NCI-H526 treated with DMSO at 0.1 percent for 48 hours (cell line): ENCODE measurements around the gene TOR2A.
"Not testable (repeated sequence)": the region's sequence is repeated elsewhere in the genome, so short reads cannot be mapped to it uniquely, and the experiment has no call there.

ENCODE experiments used
- DNase-seq: peaks from one replicate; lab custom pipeline; 2025; lab: John Stamatoyannopoulos, UW

TOR2A gene

DNA sequence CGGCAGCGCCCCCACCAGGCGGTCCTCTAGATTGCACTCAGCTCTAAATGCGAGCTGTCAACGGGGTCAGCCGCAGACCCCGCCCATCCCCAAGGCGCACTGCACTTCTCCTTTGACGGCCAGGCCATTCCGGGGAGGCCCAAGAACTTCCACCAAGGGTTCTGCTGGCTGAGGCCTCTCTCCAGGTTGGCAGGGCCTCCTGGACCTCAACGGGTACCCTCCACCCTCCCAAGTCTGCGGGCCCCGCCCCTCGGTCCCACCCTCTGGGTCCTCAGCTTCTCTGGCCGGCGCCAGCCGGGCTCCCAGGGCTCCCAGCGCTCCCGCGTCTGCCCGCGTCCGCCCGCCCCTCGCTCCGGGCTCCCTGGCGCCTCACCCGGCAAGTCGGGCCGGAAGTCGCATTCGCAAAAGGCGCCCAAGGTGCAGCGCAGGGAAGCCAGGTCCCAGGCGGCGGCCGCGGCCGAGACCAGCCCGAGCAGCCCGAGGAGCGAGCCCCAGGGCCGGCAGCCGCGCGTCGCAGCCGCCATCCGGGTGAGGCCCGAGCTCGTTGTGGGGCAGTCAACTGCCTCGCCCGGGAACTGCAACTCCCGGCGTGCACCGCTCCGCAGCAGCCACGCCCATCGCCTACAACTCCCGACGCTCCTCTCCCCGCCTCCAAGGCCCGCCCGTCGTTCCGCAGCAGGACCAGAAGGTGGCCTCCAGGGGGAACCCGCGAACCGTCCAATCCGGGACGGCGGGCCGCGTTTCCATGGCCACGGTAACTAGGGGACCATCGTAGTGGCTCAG lies at the start of gene TOR2A:
Gene TOR2A (minus strand): TSS at position 548 of the 783 bp plus-strand sequence. CDS start 24 bp downstream, at position 524.
- peak; percentile 79 for DNase-seq

DNA sequence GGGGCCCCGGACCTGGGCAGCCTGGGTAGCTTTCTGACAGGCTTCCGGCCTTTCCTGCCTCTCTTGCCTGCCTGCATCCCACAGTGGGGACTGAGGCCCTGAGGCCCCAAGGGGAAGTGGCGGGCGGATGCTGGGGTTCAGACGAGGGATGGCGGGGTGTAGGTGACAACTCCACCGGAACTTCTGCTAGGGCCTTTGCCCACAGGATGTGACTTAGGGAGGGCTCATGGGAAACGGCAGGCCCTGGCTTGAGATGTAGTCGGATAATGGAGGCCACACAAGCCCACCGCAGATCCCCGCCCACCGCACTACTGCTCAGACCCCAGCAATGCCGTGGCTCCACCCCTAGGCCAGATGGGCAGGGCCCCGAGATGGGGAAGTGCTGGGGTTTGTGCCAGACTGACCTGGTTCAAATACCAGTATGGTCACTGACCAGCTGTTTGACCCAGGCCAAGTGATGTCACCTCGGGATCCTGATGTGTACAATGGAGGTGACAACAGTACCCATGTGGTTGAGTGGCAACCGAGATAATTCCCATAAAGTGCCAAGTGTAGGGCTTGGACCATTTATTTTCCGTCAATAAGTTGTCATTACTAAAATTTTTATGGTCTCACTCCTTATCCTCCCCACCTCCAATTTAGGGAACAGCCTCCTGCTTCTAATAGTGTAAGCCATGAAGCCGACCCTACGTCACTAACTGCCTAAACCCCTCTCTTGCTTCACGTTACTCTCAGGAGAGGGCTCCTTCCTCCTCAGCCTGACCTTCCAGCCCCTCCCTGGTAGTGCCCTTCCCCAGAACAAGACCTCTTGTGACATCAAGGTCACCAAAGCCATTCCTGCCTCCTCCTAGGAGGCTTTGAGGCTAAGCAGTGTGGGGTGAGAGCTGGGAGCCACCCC lies 48.3 kb upstream of the TOR2A start:
- DNase-seq, result no peak

DNA sequence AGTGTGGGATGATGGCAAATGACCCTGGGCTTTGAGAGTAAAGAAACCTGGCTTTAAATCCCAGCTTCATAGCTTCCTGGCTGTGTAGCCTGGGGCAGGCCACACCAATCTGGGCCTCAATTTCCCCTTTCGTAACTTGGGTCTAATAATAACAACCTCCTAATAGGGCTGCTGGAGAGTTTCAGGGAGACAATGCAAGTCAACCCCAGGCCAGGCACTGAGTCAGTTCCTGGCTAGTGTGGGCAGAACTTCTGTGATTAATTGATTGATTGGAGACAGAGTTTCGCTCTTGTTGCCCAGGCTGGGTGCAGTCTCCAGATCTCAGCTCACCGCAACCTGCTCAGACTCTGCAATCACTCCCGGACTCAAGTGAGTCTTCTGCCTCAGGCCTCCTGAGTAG lies 46.7 kb upstream of the TOR2A start:
- DNase-seq, result no peak

DNA sequence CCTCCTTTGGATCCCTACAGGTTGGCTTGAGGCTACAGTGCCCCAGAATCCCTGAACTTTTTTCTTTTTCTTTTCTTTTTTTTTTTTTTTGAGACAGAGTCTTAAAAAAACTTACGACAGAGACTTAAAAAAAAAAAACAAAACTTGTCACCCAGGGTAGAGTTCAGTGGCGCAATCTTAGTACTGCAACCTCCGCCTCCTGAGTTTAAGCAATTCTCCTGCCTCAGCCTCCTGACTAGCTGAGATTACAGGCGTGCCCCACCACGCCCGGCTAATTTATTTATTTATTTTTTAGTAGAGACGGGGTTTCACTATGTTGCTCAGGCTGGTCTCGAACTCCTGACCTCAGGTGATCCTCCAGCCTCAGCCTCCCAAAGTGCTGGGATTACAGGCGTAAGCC lies 45.8 kb upstream of the TOR2A start:
- not testable (repeated sequence) for DNase-seq

DNA sequence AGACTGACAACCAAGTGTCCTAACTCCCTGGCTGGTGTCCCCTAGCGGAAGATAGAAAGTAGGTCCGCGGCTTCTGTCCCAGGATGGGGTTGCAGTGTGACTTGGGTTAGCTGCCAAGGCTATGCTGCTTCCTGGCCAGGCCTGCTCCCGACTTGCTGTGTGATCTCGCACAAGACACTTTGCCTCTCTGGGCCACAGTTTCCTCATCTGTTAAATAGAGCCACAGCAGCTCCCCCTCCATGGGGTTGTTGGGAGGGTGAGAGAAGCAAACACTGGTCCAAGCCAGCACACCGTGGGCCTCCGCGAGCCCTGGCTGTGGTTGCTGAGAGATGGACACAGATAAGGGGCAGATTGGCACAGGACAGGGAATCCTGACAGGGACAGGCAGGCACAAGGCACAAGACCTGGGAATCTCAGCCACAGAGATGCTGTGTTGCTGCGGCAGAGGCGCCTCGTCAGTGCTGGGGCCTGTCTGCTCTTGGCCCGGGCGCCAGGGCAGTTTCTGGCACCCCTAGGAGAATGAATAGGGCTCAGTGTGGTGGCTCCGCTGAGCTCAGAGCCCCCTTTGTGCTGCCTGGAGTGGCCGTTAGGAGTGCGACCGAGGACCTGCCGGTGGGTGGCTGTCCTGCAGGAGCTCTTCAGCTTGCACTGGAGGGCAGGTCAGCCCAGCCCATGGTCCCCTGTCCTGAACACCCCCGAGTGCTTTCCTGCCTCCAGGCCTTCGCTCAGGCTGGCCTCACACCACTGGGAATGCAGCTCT lies 45.2 kb upstream of the TOR2A start:
- no peak for DNase-seq

DNA sequence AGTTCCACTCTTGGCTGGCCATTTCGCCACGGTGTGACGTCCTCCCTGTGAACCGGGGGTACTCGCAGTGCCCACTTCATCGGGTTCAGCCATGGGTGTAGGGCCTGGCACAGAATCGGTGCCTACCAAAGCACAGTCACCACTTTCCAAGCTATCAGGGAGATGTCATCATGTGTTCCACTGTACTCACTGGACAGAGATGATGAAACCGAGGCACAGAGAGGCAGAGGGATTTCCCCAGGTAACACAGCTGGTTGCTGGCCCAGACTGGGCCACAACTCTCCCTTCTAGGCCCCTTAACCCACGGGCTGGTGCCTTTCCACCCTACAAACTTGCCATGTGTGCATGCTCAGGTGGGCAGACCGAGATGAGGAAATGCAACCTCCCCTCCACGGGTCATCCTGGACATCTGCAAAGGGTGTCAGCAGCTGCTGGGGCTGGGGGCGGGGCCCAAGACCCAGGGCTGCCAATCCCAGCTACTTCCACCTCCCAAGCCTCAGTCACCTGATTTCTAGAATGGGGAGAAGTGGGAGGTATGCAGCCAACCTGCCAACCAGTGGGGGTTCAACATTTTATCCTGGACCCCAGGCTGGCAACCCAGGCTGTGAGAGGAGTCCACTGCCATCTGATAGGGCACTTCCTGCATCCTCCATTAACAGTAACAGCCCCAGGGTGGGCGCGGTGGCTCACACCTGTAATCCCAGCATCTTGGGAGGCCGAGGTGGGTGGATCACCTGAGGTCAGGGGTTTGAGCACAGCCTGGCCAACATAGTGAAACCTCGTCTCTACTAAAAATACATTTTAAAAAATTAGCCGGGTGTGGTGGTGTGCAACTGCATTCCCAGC lies 44.3 kb upstream of the TOR2A start:
- no peak for DNase-seq

DNA sequence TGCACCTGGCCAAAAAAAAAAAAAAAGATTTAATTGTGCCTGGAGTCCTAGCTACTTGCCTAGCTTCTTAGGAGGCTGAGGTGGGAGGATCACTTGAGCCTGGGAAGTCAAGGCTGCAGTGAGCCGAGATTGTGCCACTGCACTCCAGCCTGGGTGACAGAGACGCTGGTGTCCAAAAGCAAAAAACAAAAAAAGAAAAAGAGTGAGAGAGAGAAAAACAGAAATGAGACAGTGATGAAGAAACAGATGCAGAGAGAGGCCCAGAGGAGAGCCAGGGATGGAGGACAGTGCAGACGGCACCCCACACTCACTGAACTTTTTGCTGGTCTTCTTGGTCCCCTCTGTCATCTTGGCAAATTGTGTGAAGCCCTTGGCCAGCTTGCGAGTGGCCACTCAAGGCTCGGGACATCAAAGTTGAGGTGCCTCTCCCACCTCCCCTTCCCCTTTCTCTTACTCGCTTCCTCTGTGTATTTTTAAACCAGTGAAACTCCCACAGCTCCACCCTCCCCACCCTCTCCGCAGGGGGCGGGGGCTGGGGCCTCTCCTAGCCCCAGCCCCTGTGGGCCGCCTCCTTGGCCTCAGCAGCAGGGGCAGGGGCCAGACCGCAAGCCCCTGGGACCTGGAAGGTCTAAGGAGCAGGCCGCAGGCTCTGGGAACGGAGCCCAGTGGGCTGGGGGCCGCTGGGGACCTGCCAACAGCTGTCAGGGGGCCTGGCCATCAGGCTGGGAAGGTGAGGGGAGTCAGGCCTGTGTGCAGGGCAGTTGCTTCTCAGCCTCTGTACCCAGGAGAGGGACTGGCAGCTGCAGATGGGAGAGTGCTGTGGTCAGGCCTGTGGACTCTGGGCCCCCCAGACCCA lies 43.4 kb upstream of the TOR2A start, which contains the start of gene SH2D3C:
Gene SH2D3C (minus strand): TSS at position 387 of the 856 bp plus-strand sequence. CDS start 39 bp downstream, at position 348.
- DNase-seq, result no peak

DNA sequence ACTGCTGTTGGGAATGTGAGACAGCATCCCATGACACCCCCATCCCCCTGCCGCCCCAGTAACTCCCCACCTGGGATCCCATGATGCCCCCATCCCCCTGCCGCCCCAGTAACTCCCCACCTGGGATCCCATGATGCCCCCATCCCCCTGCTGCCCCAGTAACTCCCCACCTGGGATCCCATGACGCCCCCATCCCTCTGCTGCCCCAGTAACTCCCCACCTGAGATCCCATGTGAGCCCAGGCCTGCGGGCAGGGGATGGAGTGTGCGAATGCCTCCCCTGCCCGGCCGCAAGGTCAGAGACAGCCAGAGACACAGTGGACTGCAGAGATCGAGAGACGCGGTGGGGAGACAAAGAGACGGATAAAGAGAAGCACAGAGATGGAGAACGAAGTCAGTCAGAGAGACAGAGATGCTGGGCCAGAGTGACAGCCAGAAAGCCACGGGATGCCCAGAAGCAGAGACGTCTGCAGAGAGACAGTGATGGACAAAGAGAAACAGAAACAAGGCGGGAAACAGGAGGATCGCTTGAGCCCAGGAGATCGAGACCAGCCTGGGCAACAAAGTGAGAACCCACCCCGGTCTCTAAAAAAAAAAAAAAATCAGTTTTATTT lies 42.4 kb upstream of the TOR2A start:
- no peak for DNase-seq

DNA sequence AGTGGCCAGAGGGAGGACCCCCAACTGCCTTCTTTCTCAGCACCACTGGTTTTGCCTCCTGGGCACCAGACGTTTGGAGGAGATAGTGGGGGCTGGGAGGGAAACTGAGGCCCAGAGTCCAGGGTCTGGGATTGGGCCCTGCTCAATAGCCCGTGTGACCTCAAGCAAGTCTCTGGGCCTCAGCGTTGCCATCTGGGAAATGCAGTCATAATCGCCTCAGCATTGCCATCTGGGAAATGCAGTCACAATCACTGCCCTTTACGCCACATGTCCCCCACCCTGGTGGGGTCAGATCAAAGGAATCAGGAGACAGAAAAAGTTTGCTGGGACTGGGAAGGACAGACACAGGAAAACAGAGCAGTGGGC lies 41.8 kb upstream of the TOR2A start:
- no peak for DNase-seq

DNA sequence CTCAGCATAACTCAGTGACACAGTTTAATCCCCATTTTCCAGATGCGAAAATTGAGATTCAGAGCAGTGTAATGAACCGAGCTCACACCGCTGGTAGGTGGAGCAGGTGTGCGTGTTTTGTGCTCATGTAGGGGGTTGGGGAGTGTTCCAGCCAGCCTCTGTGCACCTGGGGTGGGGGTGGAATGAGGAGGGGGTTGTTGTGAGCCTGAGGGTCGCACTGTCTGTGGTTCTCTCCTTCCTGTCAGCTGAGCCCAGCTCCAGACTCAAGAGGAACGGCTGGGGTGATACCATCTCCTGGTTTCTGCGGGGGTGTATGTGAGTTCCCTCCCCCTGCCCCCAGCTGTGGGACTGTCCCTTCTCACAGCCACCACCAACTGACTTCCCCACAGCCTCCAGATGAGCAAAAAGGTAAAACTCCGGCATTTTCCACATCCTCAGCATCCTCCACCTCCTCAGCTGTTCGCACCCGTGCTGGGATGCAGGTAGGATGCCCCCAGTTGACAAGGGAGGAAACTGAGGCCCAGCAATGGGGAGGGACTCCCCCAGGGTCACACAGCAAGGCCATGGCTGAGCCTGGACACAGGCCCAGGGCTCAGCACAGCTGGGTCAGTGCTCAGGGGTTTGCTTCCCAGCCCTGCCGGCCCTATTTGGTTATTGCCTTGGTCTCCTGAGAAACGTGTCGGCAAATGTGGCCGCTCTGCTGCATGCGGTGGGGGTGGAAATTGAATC lies 41.3 kb upstream of the TOR2A start:
- no peak for DNase-seq

DNA sequence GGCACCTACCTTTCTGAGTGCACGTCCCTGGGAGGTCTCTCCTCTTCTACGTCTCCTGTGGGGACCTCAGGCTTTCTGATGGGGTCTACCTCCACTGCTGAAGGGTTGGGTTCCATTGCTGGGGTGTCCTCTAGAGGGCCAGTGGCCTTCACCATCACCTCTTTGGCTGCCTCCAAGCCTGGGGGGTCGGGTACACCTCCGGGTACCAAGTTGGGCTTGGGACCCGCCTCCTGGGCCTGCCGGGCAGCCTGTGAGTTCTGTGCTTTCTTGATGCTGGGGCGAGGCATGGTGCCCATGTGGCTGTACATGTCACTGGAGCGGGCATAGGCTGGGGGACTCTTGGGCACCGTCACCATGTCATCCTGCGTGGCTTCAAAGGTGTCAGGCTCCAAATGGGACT lies 38.9 kb upstream of the TOR2A start:
- DNase-seq, result no peak

DNA sequence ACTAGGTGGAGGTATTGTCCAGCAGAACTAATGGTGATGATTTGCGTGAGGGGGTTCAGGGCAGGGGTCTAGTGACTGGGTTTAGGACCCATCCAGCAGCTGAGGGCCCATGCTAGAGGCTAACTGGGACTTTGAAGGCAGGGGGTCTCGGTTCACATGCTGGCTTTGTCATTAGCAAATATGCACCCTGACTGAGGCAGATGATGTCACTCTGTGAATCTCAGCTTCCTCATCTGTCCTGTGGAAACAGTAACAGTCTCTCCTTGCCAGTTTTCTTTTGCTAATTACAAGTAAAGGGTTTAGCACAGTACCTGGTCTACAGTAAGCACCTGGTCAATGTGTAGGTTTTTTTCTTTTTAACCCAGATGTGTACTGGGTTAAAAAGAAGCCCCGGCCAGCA lies 38.2 kb upstream of the TOR2A start:
- DNase-seq, result no peak

DNA sequence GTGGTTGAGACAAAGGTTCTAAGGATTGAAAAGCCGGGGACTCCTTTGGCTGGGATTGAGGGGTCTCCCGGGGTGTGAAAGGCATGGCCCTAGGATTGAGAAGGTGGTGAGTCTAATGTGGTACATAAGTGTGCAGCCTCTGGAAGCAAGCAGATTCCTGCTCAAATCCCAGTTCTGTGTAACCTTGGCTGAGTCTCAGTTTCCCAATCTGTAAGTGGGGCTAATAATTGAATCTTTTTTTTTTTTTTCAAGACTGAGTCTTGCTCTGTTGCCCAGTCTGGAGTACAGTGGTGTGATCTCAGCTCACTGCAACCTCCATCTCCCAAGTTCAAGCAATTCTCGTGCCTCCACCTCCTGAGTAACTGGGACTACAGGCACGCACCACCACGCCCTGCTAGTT lies 37.5 kb upstream of the TOR2A start:
- no peak for DNase-seq

DNA sequence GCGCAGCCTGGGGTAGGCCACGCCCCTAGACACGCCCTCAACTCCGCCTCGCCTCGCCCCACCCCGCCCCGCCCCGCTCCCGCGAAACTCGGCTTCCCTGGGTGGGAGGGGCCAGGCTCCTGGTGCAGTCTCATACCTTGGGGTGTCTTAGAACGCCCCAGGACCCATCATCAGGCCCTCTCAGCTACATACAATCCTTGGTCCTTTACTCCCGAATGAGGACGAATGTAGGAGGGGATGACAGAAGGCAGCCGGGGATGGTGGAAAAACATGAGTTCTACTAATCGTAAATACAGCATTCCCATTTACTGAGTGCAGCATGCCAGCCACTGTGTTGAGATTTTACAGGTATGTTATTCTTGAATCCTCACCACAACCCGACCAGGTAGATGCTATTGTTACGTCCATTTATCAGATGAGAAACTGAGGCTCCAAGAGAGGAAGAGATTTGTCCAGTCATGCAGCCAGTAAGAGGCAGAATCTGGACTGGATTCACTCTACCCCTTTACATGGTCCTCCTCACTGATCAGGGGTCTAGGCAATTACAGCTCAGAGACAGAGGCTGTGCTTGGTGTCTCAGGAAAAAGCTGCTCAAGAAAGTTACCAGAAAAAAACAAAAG lies 36.6 kb upstream of the TOR2A start:
- no peak for DNase-seq

DNA sequence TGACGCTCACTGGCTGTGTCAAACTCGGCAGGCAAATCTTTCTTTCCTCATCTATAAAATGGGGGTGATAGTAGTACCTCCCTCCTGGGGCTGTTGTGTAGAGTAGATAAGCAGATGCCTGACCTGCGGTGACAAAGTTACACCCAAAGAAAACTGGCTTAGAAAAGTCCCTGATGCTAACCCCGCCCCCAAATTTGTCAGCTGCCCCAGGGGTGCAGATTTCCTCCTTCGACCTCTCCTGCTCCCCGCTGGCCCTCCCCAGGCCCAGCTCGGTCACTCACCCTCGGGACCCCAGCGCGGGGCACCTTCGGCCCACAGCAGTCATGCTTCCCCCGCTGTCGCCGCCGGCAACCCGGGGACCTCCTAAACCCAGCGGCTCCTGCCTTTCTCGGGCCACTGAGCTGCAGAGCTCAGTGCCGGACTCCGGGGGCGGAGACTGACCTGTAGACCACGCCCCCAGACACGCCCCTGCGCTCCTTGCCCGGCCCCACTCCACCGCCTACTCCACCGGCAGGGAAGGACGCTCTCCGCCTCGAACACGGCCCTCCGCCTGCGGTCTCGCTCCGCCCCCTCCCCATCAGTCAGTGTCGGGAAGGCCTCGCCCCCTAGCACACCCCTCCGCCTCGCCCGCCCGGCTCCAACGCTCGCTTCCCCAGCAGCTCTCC lies 35.9 kb upstream of the TOR2A start:
- DNase-seq, result peak; percentile 86

DNA sequence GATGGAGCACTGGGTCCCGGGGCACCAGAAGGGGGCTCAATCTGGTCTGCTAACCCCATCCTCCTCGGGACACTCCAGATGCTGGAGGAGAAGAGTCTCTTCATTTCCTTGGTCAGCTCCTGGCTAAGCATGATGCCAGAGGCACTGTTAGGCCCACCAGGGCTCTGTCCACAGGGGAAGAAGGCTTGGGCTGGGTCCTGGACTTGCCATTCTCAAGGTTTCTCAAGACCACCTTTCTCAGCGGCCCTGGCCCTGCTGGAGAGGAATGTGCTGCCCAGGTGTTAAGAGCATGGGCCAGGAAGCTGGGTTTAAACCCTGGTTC lies 35.5 kb upstream of the TOR2A start:
- no peak for DNase-seq

DNA sequence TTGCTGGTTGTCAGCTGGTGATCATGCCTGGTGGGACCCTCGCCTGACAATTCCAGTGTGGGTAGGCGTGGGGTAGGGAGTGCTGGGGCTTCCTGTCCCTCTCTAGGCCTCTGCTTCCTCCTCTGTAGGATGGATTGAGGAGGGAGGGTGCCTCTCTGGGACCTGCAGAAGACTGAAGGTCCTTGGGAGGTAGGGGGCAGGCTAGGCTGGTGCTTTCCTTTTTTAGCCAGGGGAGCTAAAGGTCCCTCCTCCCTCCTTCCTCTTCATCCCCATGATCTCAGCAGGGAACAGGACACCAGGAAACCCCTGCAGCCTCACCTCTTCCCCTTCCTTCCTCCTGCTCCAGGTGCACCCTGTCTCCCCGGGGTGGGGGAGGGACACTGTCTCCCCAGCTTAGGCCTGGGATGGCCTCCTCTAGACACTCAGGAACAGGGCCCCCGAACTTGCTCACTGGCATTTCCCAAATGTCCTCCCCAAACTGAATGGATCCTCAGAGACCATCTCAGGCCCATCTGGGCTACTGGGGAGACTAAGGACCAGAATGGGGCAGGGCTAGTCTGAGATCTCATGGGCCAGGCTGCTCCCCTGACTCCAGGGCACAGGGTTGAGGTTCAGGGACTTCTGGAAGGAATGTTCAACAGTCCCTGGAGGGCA lies 35.0 kb upstream of the TOR2A start:
- no peak for DNase-seq

DNA sequence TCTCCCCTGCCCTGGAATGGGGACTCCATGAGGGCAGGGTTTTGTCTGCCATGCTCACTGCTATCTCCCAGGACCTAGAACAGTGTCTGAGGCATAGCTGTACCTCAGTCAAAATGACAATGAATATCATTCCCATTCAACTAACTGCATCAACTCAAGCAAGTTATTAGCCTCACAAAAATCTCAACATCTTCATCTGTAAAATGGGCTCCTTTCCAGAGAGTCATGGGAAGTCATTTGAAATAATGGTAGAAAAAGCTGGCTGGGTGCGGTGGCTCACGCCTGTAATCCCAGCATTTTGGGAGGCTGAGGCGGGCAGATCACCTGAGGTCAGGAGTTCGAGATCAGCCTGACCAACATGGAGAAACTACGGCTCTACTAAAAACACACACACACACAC lies 34.0 kb upstream of the TOR2A start:
- no peak for DNase-seq
